Prostate gland (tissue), 2 donors: Measurements from ENCODE around the gene TCTA. TPM values are rescaled to one million over a fixed set of nuclear protein-coding genes. Genes with fewer than 3 reads are reported as not detected.
A peak's percentile ranks its signal among the peaks of the same experiment; 100 is the strongest.
"Not testable (repeated sequence)": the region's sequence is repeated elsewhere in the genome, so short reads cannot be mapped to it uniquely, and the experiment has no call there.

ENCODE experiments used
- DNase-seq: peaks from one replicate; pipeline ENCODE4 v3.0.0-alpha.2; 2019; ENCODE audit warnings: low spot score
- H3K27ac ChIP-seq, 2 donors: fragments of 200-600 bp; sonication (generic); 2 replicates each; pipeline ENCODE4 v1.5.1; 2017 to 2019
- H3K27me3 ChIP-seq: fragments of 200-600 bp; sonication (generic); replicated peaks from 2 replicates; pipeline ENCODE4 v1.5.1; 2019; ENCODE audit not compliant: insufficient read depth
- H3K36me3 ChIP-seq, 2 donors: fragments of 200-600 bp; sonication (generic); 1 replicate in 1 of 2; 2 replicates in 1 of 2; pipeline versions ENCODE4 v1.5.1 to v1.8.1; 2017 to 2019
- H3K4me1 ChIP-seq: fragments of 200-600 bp; sonication (generic); replicated peaks from 2 replicates; pipeline ENCODE4 v1.5.1; 2019
- H3K4me3 ChIP-seq, 2 donors: fragments of 200-600 bp; sonication (generic); 2 replicates each; pipeline ENCODE4 v1.5.1; 2017 to 2019
- H3K9me3 ChIP-seq: fragments of 200-600 bp; sonication (generic); 2 replicates; pipeline ENCODE4 v1.5.1; 2017
- POLR2A ChIP-seq: fragments of 450-650 bp; IDR thresholded peaks from one replicate; pipeline ENCODE4 v1.6.1; 2016; ENCODE audit warnings: antibody characterized with exemption, mild to moderate bottlenecking
- POLR2AphosphoS5 ChIP-seq: sonication (generic); formaldehyde crosslinking; IDR thresholded peaks from one replicate; pipeline ENCODE4 v1.6.1; 2017; ENCODE audit warnings: antibody characterized with exemption
- WGBS: methylation state at CpG from one replicate; pipeline ENCODE4 v1.1.5; 2018; 5-methylcytosine and 5-hydroxymethylcytosine counted together
- intact Hi-C: fragments of 100-400 bp; cut with DNase I; formaldehyde crosslinking; loops from one replicate; pipeline ENCODE4 v1.14.2; 2022
- total RNA-seq, 2 donors: library from RNA; depleted of rRNA; stranded (reverse); fragments of >200 nt; gene quantifications; one replicate each; pipeline ENCODE4 v1.1.0, GENCODE V29; 2016
- TF ChIP-seq, protein P1 (sequence below), 4 experiments: fragments of 200-600 bp in 2 of 4; fragments of 450-650 bp in 2 of 4; sonication (generic) in 2 of 4; IDR thresholded peaks; 1 replicate in 3 of 4; 2 replicates in 1 of 4; pipeline ENCODE4 v1.5.1; 2016 to 2019; ENCODE audit warnings: antibody characterized with exemption in 4 of 4, mild to moderate bottlenecking in 2 of 4, moderate library complexity in 2 of 4

TCTA gene
- total RNA-seq, 2 donors from 2014 or later: 39.6 to 70.0 TPM

GRCh38 chr3:49387721-49388120, 24.5 kb upstream of the TCTA start:
- no peaks in the 10 kb centered on the region for H3K4me1 ChIP-seq
- H3K9me3 ChIP-seq: no peaks in the 10 kb centered on the region
- intact Hi-C loops: no loop called here
- H3K27me3 ChIP-seq: no peaks in the 10 kb centered on the region
- no peaks in the 10 kb centered on the region for H3K36me3 ChIP-seq
- DNase-seq: no peak
- H3K27ac ChIP-seq: no peak overlapping the region
- TF ChIP-seq, protein P1, sequence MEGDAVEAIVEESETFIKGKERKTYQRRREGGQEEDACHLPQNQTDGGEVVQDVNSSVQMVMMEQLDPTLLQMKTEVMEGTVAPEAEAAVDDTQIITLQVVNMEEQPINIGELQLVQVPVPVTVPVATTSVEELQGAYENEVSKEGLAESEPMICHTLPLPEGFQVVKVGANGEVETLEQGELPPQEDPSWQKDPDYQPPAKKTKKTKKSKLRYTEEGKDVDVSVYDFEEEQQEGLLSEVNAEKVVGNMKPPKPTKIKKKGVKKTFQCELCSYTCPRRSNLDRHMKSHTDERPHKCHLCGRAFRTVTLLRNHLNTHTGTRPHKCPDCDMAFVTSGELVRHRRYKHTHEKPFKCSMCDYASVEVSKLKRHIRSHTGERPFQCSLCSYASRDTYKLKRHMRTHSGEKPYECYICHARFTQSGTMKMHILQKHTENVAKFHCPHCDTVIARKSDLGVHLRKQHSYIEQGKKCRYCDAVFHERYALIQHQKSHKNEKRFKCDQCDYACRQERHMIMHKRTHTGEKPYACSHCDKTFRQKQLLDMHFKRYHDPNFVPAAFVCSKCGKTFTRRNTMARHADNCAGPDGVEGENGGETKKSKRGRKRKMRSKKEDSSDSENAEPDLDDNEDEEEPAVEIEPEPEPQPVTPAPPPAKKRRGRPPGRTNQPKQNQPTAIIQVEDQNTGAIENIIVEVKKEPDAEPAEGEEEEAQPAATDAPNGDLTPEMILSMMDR (IDR thresholded peaks at IDR 0.05): no peak
- TF ChIP-seq POLR2A: no peak
- no peak for TF ChIP-seq POLR2AphosphoS5
- 93% methylated on average over 2 of the region's 2 CpGs for WGBS
- no peak overlapping the region for H3K4me3 ChIP-seq

DNA sequence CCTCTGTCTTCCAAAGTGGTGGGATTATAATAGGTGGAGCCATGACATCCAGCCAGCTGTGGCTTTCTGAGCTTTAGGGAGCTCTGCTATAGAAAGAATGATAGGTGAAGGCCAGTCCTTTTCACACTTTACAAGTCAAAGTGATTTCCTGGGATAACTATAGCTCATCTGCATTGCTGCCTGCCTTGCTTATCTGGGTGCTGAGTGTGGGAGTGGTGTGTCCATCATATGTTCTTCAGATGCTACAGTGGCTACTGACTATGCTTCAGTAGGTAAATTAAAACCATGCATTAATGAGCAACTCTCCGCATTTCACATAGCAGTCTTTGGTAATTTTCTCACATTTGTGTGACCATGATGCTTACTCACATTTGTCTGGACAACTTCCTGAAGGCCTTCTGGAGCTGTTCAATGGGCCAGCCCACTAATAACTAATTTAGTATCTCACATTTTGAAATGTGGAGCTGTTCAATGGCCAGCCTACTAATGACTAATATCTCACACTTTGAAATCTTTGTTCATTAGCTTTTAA, 23.9 kb upstream of the TCTA start:
- no peak for DNase-seq
- Histone ChIP-seq H3K9me3 (no peaks in the 10 kb centered on the region), H3K4me1 (no peaks in the 10 kb centered on the region), H3K4me3 (no peak overlapping the region), H3K36me3 (no peaks in the 10 kb centered on the region), H3K27ac (no peak overlapping the region), H3K27me3 (no peaks in the 10 kb centered on the region)
- TF ChIP-seq, protein P1 (IDR thresholded peaks at IDR 0.05): no peak
- TF ChIP-seq POLR2A (no peak), POLR2AphosphoS5 (no peak)
- WGBS: 92% methylated on average over 1 of the region's 1 CpG
- intact Hi-C loops: no loop called here

GRCh38 chr3:49389297-49389696, 22.9 kb upstream of the TCTA start:
- H3K27ac ChIP-seq: no peak overlapping the region
- H3K4me3 ChIP-seq: no peak overlapping the region
- H3K27me3 ChIP-seq: no peaks in the 10 kb centered on the region
- intact Hi-C loops: no loop called here
- no peaks in the 10 kb centered on the region for H3K9me3 ChIP-seq
- H3K36me3 ChIP-seq: no peaks in the 10 kb centered on the region
- 99% methylated on average over 6 of the region's 6 CpGs for WGBS
- DNase-seq: no peak
- H3K4me1 ChIP-seq: no peaks in the 10 kb centered on the region
- TF ChIP-seq, protein P1 (IDR thresholded peaks at IDR 0.05): no peak
- TF ChIP-seq POLR2A: no peak
- TF ChIP-seq POLR2AphosphoS5: no peak

DNA sequence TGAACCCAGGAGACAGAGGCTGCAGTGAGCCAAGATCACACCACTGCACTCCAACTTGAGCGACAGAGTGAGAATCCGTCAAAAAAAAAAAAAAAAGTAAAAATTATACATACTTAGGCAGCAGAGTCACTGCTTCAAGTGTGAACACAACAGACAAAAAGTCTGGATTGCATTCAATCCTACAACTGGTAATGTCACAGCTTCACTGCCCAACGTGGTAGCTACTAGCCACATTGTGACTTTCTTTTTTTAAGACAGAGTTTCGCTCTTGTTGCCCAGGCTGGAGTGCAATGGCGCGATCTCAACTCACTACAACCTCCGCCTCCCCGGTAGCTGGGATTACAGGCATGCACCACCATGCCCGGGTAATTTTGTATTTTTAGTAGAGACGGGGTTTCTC, 20.9 kb upstream of the TCTA start:
- H3K27ac ChIP-seq, H3K36me3 ChIP-seq, intact Hi-C loops, H3K4me3 ChIP-seq, H3K9me3 ChIP-seq, H3K4me1 ChIP-seq, DNase-seq, H3K27me3 ChIP-seq: not testable (repeated sequence)
- 93% methylated on average over 10 of the region's 10 CpGs for WGBS

GRCh38 chr3:49397470-49397869, 14.8 kb upstream of the TCTA start:
- no peak overlapping the region for H3K27ac ChIP-seq
- no peaks in the 10 kb centered on the region for H3K9me3 ChIP-seq
- TF ChIP-seq, protein P1 (IDR thresholded peaks at IDR 0.05): no peak
- TF ChIP-seq POLR2AphosphoS5: peak; percentile 24
- DNase-seq: no peak
- intact Hi-C loops: no loop called here
- 52% methylated on average over 4 of the region's 4 CpGs for WGBS
- H3K4me1 ChIP-seq: no peaks in the 10 kb centered on the region
- no peak overlapping the region for H3K4me3 ChIP-seq
- H3K36me3 ChIP-seq: no peaks in the 10 kb centered on the region
- H3K27me3 ChIP-seq: no peaks in the 10 kb centered on the region
